Stimulated activated naive CD4-positive, alpha-beta T cell treated with Interleukin-2 at 50 U/mL for 16 hours (primary cell): Measurements from ENCODE around the gene NOS3.
A peak's percentile ranks its signal among the peaks of the same experiment; 100 is the strongest.
"Not testable (repeated sequence)": the region's sequence is repeated elsewhere in the genome, so short reads cannot be mapped to it uniquely, and the experiment has no call there.

ENCODE experiments used
- DNase-seq: peaks from one replicate; lab custom pipeline; 2025; lab: John Stamatoyannopoulos, UW

Gene NOS3

GRCh38 chr7:151038951-151039849 is 48.4 kb downstream of the NOS3 start:
- peak; percentile 77 for DNase-seq

GRCh38 chr7:151039850-151040548 is 49.2 kb downstream of the NOS3 start:
- DNase-seq: no peak

- DNase-seq: no peak
These were observed 50.0 kb downstream of the NOS3 start for GRCh38 chr7:151040616-151041375.

- DNase-seq: not testable (repeated sequence)
These were observed 52.6 kb downstream of the NOS3 start for GRCh38 chr7:151043449-151043848.

- DNase-seq: no peak
These were observed 53.1 kb downstream of the NOS3 start for GRCh38 chr7:151043959-151044358.

GRCh38 chr7:151045262-151045661 is 54.4 kb downstream of the NOS3 start:
- no peak for DNase-seq

GRCh38 chr7:151045967-151046366 is 55.1 kb downstream of the NOS3 start:
- no peak for DNase-seq

GRCh38 chr7:151046603-151047573 is 56.1 kb downstream of the NOS3 start:
- no peak for DNase-seq

GRCh38 chr7:151047976-151048815 is 57.4 kb downstream of the NOS3 start, which contains the start of gene ASIC3:
ASIC3 (plus strand) TSS chr7:151048531; CDS start chr7:151048886, 355 bp downstream.
- DNase-seq: no peak

GRCh38 chr7:151048911-151049463 is 58.2 kb downstream of the NOS3 start:
- DNase-seq: no peak

GRCh38 chr7:151051108-151051507 is 60.3 kb downstream of the NOS3 start:
- DNase-seq: peak; percentile 25

GRCh38 chr7:151053096-151053495 is 62.3 kb downstream of the NOS3 start:
- DNase-seq: no peak

GRCh38 chr7:151053751-151054150 is 62.9 kb downstream of the NOS3 start:
- no peak for DNase-seq

GRCh38 chr7:151056283-151056665 is 65.5 kb downstream of the NOS3 start:
- DNase-seq: no peak

- DNase-seq: no peak
These were observed 66.1 kb downstream of the NOS3 start for GRCh38 chr7:151056666-151057505.

GRCh38 chr7:151057506-151057988 is 66.7 kb downstream of the NOS3 start, which contains the start of gene CDK5:
CDK5 (minus strand) TSS chr7:151057897; CDS start chr7:151057848, 49 bp downstream.
- no peak for DNase-seq

GRCh38 chr7:151057989-151058780 is 67.4 kb downstream of the NOS3 start:
- peak; percentile 98 for DNase-seq
